SH-SY5Y (cell line): Measurements from ENCODE around the gene IARS1.

Source experiments
- GATA2 ChIP-seq: IDR thresholded peaks from 2 replicates; pipeline ENCODE4 v1.6.1; 2011; ENCODE audit warnings: mild to moderate bottlenecking, low read depth, low read length
- GATA3 ChIP-seq: IDR thresholded peaks from 2 replicates; pipeline ENCODE4 v1.6.1; 2011; ENCODE audit warnings: low read depth, mild to moderate bottlenecking, low read length, moderate library complexity

DNA sequence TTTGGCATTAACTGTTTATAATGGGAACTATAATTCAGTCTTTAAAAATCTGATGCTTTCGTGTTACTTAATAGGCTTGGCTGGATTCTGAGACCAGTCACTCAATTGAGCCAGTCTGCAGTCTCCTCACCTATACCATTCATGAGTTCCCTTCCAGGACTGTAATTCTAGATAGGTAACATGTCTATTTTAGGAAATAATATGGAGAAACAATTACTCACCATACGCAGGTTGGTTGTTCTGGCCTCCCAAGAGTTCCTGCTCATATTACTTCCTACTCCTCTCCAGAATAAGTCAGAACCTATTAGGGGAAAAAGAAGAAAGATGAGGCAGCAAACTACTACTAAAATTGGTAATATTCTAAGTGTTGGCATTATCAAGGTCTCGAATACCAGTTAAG lies 4.5 kb upstream of the IARS1 start:
- TF ChIP-seq GATA2: no peak
- no peak for TF ChIP-seq GATA3
